Astrocyte of the spinal cord (primary cell): ENCODE results near the gene NTNG1.

Experiments
- DNase-seq: peaks from one replicate; pipeline ENCODE4 v3.0.0; 2011; ENCODE audit warnings: low read depth, low spot score
- H3K4me3 ChIP-seq: 2 replicates; pipeline ENCODE4 v1.5.1; 2011; ENCODE audit warnings: low read depth, mild to moderate bottlenecking, low read length, moderate library complexity
- in situ Hi-C: cut with HindIII; loops from 2 replicates; pipeline ENCODE4 v1.10.0; 2017; ENCODE audit warnings: low sequenced_read_pairs
- TF ChIP-seq, protein P1 (sequence below): IDR thresholded peaks from 2 replicates; pipeline ENCODE4 v1.5.1; 2012; ENCODE audit warnings: low read depth, mild to moderate bottlenecking, low read length, inconsistent platforms

Gene NTNG1

DNA sequence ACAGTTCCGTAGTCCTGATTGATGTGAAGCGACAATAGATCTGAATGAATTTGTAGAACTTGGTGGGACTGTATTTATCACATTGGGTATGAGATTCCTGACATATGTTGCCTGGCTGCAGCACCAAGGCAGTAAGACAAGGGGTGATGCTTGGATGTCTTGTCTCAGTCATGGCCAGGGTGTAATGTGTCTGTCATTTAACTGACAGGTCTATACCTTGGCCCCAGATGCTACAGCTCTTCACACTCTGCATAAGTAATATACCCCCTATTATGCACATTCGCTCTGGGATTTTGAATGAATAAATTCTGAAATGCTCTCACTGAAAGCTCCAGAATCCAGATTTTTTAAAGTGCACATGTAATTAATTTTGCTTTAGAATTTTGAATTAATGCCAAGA, 47.3 kb downstream of the NTNG1 start:
- no peak overlapping the region for H3K4me3 ChIP-seq
- TF ChIP-seq, protein P1, sequence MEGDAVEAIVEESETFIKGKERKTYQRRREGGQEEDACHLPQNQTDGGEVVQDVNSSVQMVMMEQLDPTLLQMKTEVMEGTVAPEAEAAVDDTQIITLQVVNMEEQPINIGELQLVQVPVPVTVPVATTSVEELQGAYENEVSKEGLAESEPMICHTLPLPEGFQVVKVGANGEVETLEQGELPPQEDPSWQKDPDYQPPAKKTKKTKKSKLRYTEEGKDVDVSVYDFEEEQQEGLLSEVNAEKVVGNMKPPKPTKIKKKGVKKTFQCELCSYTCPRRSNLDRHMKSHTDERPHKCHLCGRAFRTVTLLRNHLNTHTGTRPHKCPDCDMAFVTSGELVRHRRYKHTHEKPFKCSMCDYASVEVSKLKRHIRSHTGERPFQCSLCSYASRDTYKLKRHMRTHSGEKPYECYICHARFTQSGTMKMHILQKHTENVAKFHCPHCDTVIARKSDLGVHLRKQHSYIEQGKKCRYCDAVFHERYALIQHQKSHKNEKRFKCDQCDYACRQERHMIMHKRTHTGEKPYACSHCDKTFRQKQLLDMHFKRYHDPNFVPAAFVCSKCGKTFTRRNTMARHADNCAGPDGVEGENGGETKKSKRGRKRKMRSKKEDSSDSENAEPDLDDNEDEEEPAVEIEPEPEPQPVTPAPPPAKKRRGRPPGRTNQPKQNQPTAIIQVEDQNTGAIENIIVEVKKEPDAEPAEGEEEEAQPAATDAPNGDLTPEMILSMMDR = no peak
- in situ Hi-C loops = no loop called here
- DNase-seq = no peak

DNA sequence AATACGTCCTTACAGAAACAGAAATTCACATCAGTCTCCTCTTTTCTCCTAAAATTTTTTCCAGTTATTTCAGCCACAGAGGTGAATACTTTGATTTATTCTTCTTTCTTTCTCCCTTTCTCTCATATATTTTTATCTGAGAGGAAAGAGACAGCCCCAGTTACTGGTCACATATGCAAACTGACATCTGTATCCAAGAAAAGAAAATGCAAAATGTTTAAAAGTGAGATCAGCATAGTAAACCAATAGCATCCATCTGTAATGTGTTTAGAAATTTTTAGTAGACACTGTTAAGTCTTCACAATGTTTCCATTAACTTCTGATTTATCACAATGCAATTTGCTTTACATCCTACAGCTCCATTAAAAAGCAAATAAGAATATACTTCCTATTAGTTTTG, 53.5 kb downstream of the NTNG1 start:
- DNase-seq = no peak
- no peak overlapping the region for H3K4me3 ChIP-seq
- in situ Hi-C loops = no loop called here
- TF ChIP-seq, protein P1 = no peak

DNA sequence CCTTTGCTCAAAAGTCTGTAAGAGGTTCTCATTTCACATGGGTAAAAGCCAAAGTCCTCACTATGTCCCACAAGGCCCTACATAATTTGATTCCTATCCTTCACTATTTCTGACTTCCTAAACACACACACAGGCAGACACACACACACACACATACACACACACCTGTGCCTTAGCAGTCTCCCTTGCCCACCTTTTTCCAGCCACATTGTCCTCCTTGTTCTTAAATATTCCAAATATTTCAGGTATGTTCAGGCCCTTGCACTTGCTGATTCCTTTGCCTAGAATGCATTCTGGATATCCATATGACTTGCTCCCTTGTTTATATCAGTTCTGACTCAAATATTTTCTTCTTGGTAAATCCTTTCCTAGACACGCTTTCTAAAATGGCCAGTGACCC, 54.6 kb downstream of the NTNG1 start:
- DNase-seq = peak; percentile 8
- TF ChIP-seq, protein P1 = no peak
- in situ Hi-C loops = no loop called here
- no peak overlapping the region for H3K4me3 ChIP-seq

DNA sequence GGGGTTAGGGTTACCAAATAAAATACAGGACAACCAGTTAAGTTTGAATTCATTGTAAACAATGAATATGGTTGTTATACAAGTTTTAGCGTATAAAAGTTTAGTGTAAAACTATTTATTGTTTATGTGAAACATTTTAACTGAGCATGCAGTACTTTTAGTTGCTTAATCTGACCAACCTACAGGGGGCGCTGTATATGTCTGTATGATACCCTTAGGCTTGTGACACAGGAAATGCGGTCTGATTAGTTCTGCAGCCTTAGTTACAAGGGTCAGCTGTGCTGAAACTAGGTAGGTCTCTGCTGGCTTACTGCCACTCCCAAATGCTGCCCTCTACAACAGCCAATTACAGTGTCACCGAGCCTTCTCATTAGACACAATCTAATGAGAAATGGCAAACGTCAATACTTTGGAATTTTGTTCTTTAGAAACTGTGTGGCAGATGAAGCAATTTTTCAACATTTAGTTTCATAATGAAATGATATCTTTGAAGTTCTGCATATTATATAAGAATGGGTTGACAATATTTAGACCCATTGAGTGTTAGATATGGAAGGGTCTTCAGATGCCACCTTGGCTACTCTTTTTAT, 56.2 kb downstream of the NTNG1 start:
- H3K4me3 ChIP-seq = no peak overlapping the region
- TF ChIP-seq, protein P1 = peak; percentile 38
- DNase-seq = no peak
- in situ Hi-C loops = no loop called here

DNA sequence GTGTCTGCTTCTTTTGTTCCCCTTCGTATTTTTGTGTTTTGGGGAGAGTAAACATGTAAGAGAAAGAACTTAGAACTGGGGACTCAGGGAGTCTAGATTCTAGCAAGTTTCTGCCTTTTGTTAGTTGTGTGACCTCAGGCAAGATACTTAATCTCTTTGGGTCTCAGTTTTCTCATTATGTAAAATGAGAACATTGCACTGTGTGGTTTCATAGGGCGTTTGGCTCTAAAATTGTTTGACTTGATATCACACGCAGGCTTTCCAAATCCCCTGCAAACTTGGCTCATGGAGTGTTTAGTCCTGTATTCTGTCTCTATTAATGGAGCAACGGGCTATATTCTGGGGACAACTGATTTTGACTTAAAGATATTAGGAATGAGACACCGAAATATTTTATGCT, 57.7 kb downstream of the NTNG1 start:
- no peak overlapping the region for H3K4me3 ChIP-seq
- TF ChIP-seq, protein P1 = no peak
- in situ Hi-C loops = no loop called here
- DNase-seq = peak; percentile 35

DNA sequence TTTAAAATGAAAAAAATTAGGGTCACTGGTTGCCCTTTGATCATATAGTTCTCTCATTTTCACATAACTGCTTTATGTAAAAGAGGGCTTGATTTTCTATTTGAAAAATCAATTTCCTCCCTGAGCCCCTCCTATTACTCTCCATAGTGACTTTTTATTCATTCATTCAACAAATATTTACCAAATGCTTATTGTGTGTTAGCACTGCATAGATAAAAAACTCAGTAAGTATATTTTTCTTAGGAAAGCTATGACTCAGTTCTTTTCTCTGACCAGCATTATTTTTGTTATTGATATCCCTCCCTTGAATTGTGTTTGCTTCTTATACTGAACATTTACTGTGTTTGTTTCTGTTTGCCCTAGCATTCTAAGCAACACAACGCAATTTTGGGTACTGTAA, 59.8 kb downstream of the NTNG1 start:
- TF ChIP-seq, protein P1 = no peak
- in situ Hi-C loops = no loop called here
- H3K4me3 ChIP-seq = no peak overlapping the region
- no peak for DNase-seq

DNA sequence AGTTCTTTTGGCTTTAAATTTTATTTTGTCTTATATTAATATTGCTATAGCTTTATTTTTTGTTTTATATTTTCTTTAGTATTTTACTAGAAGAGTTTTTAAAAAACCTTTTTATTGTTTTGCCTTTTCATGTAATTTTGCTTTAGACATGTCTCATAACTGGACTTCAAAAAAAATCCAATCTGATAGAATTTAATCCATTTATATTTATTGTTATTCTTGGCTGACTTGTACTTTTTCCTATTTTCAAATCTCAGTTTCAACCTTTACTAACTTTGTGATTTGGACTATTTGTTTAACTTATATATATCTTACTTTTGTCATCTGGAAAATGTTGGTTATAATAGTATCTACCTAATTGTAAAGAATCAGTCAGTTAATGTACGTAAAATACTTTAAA, 61.2 kb downstream of the NTNG1 start:
- in situ Hi-C loops = no loop called here
- TF ChIP-seq, protein P1 = no peak
- DNase-seq = no peak
- H3K4me3 ChIP-seq = no peak overlapping the region
